BJ (cell line): ENCODE results near the gene SLCO3A1. TPM values are rescaled to one million over a fixed set of nuclear protein-coding genes. Genes with fewer than 3 reads are reported as not detected.

Experiments
- CTCF ChIA-PET: fragments of 350-600 bp; formaldehyde crosslinking; extraction: SDS; loops from one replicate; lab custom pipeline; 2021; ENCODE audit warnings: antibody characterized with exemption, inconsistent platforms; lab: Yijun Ruan, JAX
- POLR2A ChIA-PET: fragments of 300-600 bp; sonication (Branson Sonifier 250); formaldehyde crosslinking; extraction: SDS; loops from one replicate; lab custom pipeline; 2021; ENCODE audit warnings: antibody characterized with exemption; lab: Charles Lee
- DNase-seq: peaks from one replicate; pipeline ENCODE4 v3.0.0-alpha.2; 2011; ENCODE audit warnings: low read depth
- H3K27me3 ChIP-seq: 2 replicates; pipeline ENCODE4 v1.6.0; 2011; ENCODE audit warnings: low read length; ENCODE audit not compliant: control insufficient read depth, insufficient read depth
- H3K36me3 ChIP-seq: 2 replicates; pipeline ENCODE4 v1.5.1; 2011; ENCODE audit warnings: low read length; ENCODE audit not compliant: control insufficient read depth, insufficient read depth
- H3K4me3 ChIP-seq: 2 replicates; pipeline ENCODE4 v1.5.1; 2011; ENCODE audit warnings: low read depth, mild to moderate bottlenecking, control low read depth, low read length
- CTCF ChIP-seq: IDR thresholded peaks from 2 replicates; pipeline ENCODE4 v1.5.1; 2011; ENCODE audit warnings: low read depth, mild to moderate bottlenecking, control low read depth, inconsistent platforms, low read length, moderate library complexity; ENCODE audit not compliant: insufficient read depth
- polyA plus RNA-seq: library from polyadenylated mRNA; depleted of rRNA; stranded (reverse); fragments of >200 nt; gene quantifications from 2 replicates; pipeline ENCODE4 v1.2.3, GENCODE V29; 2011

Gene SLCO3A1
- polyA plus RNA-seq, 1 experiment: 7.8 TPM

GRCh38 chr15:91947293-91947679, 93.8 kb downstream of the SLCO3A1 start:
- no peaks in the 10 kb centered on the region for H3K27me3 ChIP-seq
- POLR2A ChIA-PET: no interaction called here

GRCh38 chr15:91947683-91948608, 94.4 kb downstream of the SLCO3A1 start:
- no peak overlapping the region for H3K4me3 ChIP-seq
- CTCF ChIA-PET: interaction anchor here (1.6 to 1.7 kb wide), 2 partner anchors 34 to 95 kb away, joined by 4 read pairs; partner anchors contain the start of gene SLCO3A1
- no peak for DNase-seq
- no peaks in the 10 kb centered on the region for H3K36me3 ChIP-seq
- no peak for TF ChIP-seq CTCF
- POLR2A ChIA-PET: no interaction called here
- H3K27me3 ChIP-seq: no peaks in the 10 kb centered on the region

More at GRCh38 chr15:91947293-91947679, 93.8 kb downstream of the SLCO3A1 start:
- H3K36me3 ChIP-seq: no peaks in the 10 kb centered on the region
- CTCF ChIA-PET: interaction anchor here (1.6 to 1.7 kb wide), 2 partner anchors 35 to 94 kb away, joined by 4 read pairs; partner anchors contain the start of gene SLCO3A1
- DNase-seq: no peak
- no peak overlapping the region for H3K4me3 ChIP-seq
- no peak for TF ChIP-seq CTCF

- H3K36me3 ChIP-seq: no peaks in the 10 kb centered on the region
- CTCF ChIA-PET: interaction anchor here (1.6 kb wide), 1 partner anchor 97 kb away, joined by 4 read pairs; no protein-coding TSS in a partner anchor
- DNase-seq: no peak
Observed at GRCh38 chr15:91949361-91949760, 95.9 kb downstream of the SLCO3A1 start.

GRCh38 chr15:91950054-91950453, 96.5 kb downstream of the SLCO3A1 start:
- TF ChIP-seq CTCF: no peak
- H3K4me3 ChIP-seq: no peak overlapping the region

More at GRCh38 chr15:91949361-91949760, 95.9 kb downstream of the SLCO3A1 start:
- TF ChIP-seq CTCF: no peak
- no peaks in the 10 kb centered on the region for H3K27me3 ChIP-seq
- POLR2A ChIA-PET: no interaction called here
- no peak overlapping the region for H3K4me3 ChIP-seq

GRCh38 chr15:91950631-91951329, 97.3 kb downstream of the SLCO3A1 start:
- no peak overlapping the region for H3K4me3 ChIP-seq
- H3K36me3 ChIP-seq: no peaks in the 10 kb centered on the region
- no peak for DNase-seq
- H3K27me3 ChIP-seq: no peaks in the 10 kb centered on the region
- ChIA-PET POLR2A (no interaction called here), CTCF (interaction anchor here (0.6 kb wide), 1 partner anchor 98 kb away, joined by 3 read pairs; no protein-coding TSS in a partner anchor)
- TF ChIP-seq CTCF: no peak

More at GRCh38 chr15:91950054-91950453, 96.5 kb downstream of the SLCO3A1 start:
- CTCF ChIA-PET: interaction anchor here (1.6 kb wide), 1 partner anchor 98 kb away, joined by 4 read pairs; no protein-coding TSS in a partner anchor
- Histone ChIP-seq H3K27me3 (no peaks in the 10 kb centered on the region), H3K36me3 (no peaks in the 10 kb centered on the region)
- POLR2A ChIA-PET: no interaction called here
- no peak for DNase-seq
